Ishikawa (cell line): ENCODE data around the gene HABP4.

Experiments used
- CEBPB ChIP-seq: IDR thresholded peaks from 2 replicates; pipeline ENCODE4 v1.6.1; 2012
- EGR1 ChIP-seq: IDR thresholded peaks from 2 replicates; pipeline ENCODE4 v1.6.1; 2012
- EP300 ChIP-seq: IDR thresholded peaks from 2 replicates; pipeline ENCODE4 v1.6.1; 2012; ENCODE audit warnings: borderline replicate concordance
- MAX ChIP-seq: IDR thresholded peaks from 2 replicates; pipeline ENCODE4 v1.6.1; 2012
- NFIC ChIP-seq: IDR thresholded peaks from 2 replicates; pipeline ENCODE4 v1.6.1; 2012
- TAF1 ChIP-seq: IDR thresholded peaks from 2 replicates; pipeline ENCODE4 v1.6.1; 2012; ENCODE audit warnings: low read depth, mild to moderate bottlenecking
- TCF12 ChIP-seq: IDR thresholded peaks from 2 replicates; pipeline ENCODE4 v1.6.1; 2012; ENCODE audit warnings: low read depth
- TEAD4 ChIP-seq: IDR thresholded peaks from 2 replicates; pipeline ENCODE4 v1.6.1; 2012
- YY1 ChIP-seq: IDR thresholded peaks from 2 replicates; pipeline ENCODE4 v1.6.1; 2012; ENCODE audit warnings: low read depth

- TF ChIP-seq YY1 (no peak), CEBPB (no peak), TAF1 (no peak), NFIC (no peak), EP300 (no peak), TCF12 (no peak), TEAD4 (no peak), MAX (no peak), EGR1 (no peak)
Measured at GRCh38 chr9:96411129-96411838, 38.7 kb upstream of the HABP4 start.
